Type B pancreatic cell (in vitro differentiated cells): ENCODE results near the gene GNLY. TPM values are rescaled to one million over a fixed set of nuclear protein-coding genes. Genes with fewer than 3 reads are reported as not detected.

Source experiments
- DNase-seq: peaks from one replicate; pipeline ENCODE4 v3.0.0; 2021; ENCODE audit warnings: mixed read lengths; ENCODE audit not compliant: unreplicated experiment; ENCODE audit errors: extremely low spot score
- H3K27ac Mint-ChIP-seq: 2 replicates; pipeline ENCODE4 v1.8.0; 2021; ENCODE audit warnings: mild to moderate bottlenecking, mixed read lengths
- H3K27me3 Mint-ChIP-seq: 2 replicates; pipeline ENCODE4 v1.8.0; 2021; ENCODE audit warnings: mixed read lengths
- H3K36me3 Mint-ChIP-seq: 2 replicates; pipeline ENCODE4 v1.8.0; 2021; ENCODE audit warnings: mixed read lengths
- H3K4me1 Mint-ChIP-seq: one replicate; pipeline ENCODE4 v1.8.0; 2021; ENCODE audit warnings: mixed read lengths; ENCODE audit not compliant: unreplicated experiment
- H3K4me3 Mint-ChIP-seq: 2 replicates; pipeline ENCODE4 v1.8.0; 2021; ENCODE audit warnings: mild to moderate bottlenecking, mixed read lengths
- H3K9me3 Mint-ChIP-seq: 2 replicates; pipeline ENCODE4 v1.8.0; 2021; ENCODE audit warnings: mixed read lengths
- CTCF ChIP-seq: fragments of 200-600 bp; sonication (generic); conservative IDR thresholded peaks from 2 replicates; pipeline ENCODE4 v1.5.0; 2021; ENCODE audit warnings: antibody characterized with exemption, mild to moderate bottlenecking
- total RNA-seq: library from RNA; stranded (reverse); gene quantifications from 2 replicates; pipeline ENCODE4 v1.2.1, GENCODE V29; 2021; ENCODE audit warnings: low replicate concordance

The GNLY gene
- total RNA-seq, 1 donor from 2014 or later: not detected

DNA sequence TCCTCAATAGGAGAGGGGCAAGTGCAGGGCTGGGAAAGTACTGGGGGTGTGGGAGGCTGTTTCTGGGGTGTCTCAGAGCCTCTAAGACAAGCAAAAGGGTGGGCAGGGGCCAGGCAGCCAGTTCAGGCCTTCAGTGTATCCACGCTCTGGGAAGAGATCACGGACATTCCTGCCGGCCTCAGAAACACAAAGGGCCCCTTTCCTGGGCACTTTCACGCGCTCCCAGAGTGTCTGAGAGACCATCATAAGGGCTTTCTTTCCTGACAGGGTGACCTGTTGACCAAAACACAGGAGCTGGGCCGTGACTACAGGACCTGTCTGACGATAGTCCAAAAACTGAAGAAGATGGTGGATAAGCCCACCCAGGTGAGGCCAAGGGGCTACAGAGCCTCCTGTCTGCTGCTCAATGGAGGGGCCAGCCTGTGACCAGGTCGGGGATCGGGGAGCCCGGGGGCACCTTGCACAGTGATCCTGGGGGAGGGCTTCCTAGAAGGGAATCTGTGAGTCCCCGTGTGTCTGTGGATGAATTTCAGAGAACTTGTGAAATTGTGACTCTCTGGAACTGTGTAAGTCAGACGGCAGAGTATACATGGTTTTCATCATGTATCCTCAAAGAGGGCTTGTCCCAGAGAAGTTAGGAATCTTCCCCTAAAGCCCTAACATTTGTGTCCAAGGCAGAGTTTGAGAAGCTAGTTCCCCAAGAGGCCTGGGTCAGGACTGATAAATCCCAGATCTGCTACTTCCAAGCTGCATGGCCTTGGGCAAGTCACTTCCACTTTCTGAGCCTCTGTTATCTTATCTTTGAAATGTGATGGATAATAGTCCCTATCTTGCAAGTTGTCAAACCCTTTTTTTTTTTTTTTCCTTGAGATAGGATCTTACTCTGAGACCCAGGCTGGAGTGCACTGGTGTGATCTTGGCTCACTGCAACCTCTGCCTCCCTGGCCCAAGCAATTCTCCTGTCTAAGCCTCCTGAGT, 1.8 kb downstream of the GNLY start:
- H3K27me3 Mint-ChIP-seq: peaks cover 6% of the 10 kb centered on the region
- no peak overlapping the region for H3K4me3 Mint-ChIP-seq
- peak; percentile 51 for DNase-seq
- no peaks in the 10 kb centered on the region for H3K36me3 Mint-ChIP-seq
- no peak overlapping the region for H3K27ac Mint-ChIP-seq
- no peak for TF ChIP-seq CTCF
- no peaks in the 10 kb centered on the region for H3K4me1 Mint-ChIP-seq
- H3K9me3 Mint-ChIP-seq: no peaks in the 10 kb centered on the region

DNA sequence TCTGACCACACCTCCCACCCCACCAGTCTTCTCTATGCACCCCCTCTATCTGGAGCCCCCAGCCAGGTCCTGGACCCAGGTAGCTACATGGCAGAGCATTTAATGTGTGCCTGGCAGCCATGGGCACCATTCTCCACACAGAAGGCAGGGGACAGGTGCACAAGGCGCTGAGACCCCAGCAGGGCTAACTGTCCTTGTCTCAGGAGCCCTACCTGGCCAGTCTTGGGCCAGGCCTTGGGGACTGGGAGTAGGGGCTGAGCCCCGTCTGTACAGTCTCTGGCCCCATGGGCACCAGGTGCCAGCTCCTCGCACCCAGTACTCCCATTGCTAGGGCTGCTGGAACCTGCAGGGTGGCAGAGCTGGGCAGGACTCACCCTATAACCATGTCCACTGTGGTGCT, 2.9 kb downstream of the GNLY start:
- Mint-ChIP-seq H3K4me1 (no peaks in the 10 kb centered on the region), H3K4me3 (no peak overlapping the region), H3K9me3 (no peaks in the 10 kb centered on the region), H3K27me3 (peaks cover 6% of the 10 kb centered on the region), H3K36me3 (no peaks in the 10 kb centered on the region), H3K27ac (no peak overlapping the region)
- no peak for TF ChIP-seq CTCF
- peak; percentile 43 for DNase-seq

- no peak for DNase-seq
- no peak for TF ChIP-seq CTCF
- no peaks in the 10 kb centered on the region for H3K36me3 Mint-ChIP-seq
- H3K4me1 Mint-ChIP-seq: no peaks in the 10 kb centered on the region
- no peak overlapping the region for H3K4me3 Mint-ChIP-seq
- H3K27me3 Mint-ChIP-seq: peaks cover 6% of the 10 kb centered on the region
- H3K27ac Mint-ChIP-seq: no peak overlapping the region
- no peaks in the 10 kb centered on the region for H3K9me3 Mint-ChIP-seq
These were observed 3.6 kb downstream of the GNLY start for GRCh38 chr2:85697716-85698115.

DNA sequence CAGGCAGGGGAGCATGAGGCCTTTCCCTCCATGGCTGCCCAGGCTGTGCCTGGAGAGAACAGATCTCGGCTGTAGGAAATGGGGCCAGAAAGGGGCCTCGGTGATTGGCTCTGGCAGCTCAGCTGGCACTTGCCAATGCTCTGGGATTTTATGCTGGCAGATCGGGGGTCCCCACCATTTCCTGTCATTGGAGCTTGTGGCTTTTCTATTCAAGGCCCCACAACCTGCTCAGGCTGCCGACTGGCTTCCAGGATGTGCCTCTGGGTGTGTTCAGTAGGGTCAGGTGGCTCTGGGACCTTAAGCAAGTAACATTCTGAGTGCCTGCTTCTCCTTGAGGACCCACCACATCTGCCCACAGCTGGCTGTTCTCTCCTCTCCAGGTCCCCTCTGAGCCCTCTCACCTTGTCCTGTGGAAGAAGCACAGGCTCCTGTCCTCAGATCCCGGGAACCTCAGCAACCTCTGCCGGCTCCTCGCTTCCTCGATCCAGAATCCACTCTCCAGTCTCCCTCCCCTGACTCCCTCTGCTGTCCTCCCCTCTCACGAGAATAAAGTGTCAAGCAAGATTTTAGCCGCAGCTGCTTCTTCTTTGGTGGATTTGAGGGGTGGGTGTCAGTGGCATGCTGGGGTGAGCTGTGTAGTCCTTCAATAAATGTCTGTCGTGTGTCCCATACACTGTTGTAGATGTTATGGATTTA, 4.2 kb downstream of the GNLY start:
- Mint-ChIP-seq H3K9me3 (no peaks in the 10 kb centered on the region), H3K27me3 (peaks cover 6% of the 10 kb centered on the region), H3K4me1 (no peaks in the 10 kb centered on the region), H3K36me3 (no peaks in the 10 kb centered on the region), H3K27ac (no peak overlapping the region), H3K4me3 (no peak overlapping the region)
- peak; percentile 52 for DNase-seq
- no peak for TF ChIP-seq CTCF

DNA sequence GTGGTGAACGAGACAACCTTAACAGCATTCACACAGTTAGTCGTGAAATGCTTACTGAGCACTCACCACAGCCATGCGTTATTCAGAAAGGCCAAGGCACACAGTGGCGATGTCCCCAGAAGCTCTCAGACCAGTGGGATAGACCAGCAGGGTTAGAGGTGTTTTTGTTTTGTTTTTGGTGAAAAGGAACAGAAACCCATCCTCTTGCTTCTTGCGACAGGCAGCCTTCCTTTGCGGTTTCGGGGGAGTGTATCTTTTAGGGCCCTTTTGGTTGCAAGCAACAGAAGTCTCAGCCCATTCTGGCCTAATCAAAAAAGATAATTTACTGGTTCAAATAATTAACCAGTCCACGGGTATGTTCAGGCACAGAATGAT, 4.7 kb downstream of the GNLY start:
- no peak overlapping the region for H3K4me3 Mint-ChIP-seq
- peaks cover 6% of the 10 kb centered on the region for H3K27me3 Mint-ChIP-seq
- no peak overlapping the region for H3K27ac Mint-ChIP-seq
- DNase-seq: no peak
- H3K9me3 Mint-ChIP-seq: no peaks in the 10 kb centered on the region
- H3K4me1 Mint-ChIP-seq: no peaks in the 10 kb centered on the region
- no peaks in the 10 kb centered on the region for H3K36me3 Mint-ChIP-seq
- no peak for TF ChIP-seq CTCF
